A549 (cell line): ENCODE results near the gene PNISR. TPM values are rescaled to one million over a fixed set of nuclear protein-coding genes. Genes with fewer than 3 reads are reported as not detected.

Experiments
- ATAC-seq, 2 experiments: fragments of 200-7000 bp in 1 of 2; fragments of >200 bp in 1 of 2; cut with Nextera tagmentation in 1 of 2; cut with Tn5 transposase in 1 of 2; 3 replicates each; pipeline versions ENCODE4 v1.8.0 to v1.9.1; 2018 to 2020; ENCODE audit warnings: mild to moderate bottlenecking in 1 of 2, moderate library complexity in 1 of 2
- CTCF ChIA-PET: fragments of 300-600 bp; sonication (Branson Sonifier 250); formaldehyde crosslinking; extraction: SDS; loops from one replicate; lab custom pipeline; 2021; ENCODE audit warnings: antibody characterized with exemption, inconsistent platforms; lab: Yijun Ruan, JAX
- POLR2A ChIA-PET: fragments of 350-600 bp; formaldehyde crosslinking; extraction: SDS; loops from one replicate; lab custom pipeline; 2021; ENCODE audit warnings: antibody characterized with exemption, inconsistent platforms; lab: Yijun Ruan, JAX
- DNase-seq, 2 experiments: peaks; one replicate each; pipeline versions ENCODE4 v3.0.0 to v3.0.0-alpha.2; 2011 to 2016; ENCODE audit warnings: low read depth in 1 of 2, low spot score in 1 of 2
- FAIRE-seq: peaks from 2 replicates; lab custom pipeline; 2011; peaks lifted over from hg19 to GRCh38; lab: Jason Lieb, UNC
- H3K27ac ChIP-seq, 2 experiments: fragments of >200 bp; sonication (Bioruptor Twin); formaldehyde crosslinking; 3 replicates each; pipeline ENCODE4 v1.5.1; 2016 to 2017
- H3K4me1 ChIP-seq: fragments of >200 bp; sonication (Bioruptor Twin); formaldehyde crosslinking; 3 replicates; pipeline ENCODE4 v1.6.1; 2016
- H3K4me2 ChIP-seq: fragments of >200 bp; sonication (Bioruptor Twin); formaldehyde crosslinking; 3 replicates; pipeline ENCODE4 v1.6.1; 2016
- H3K4me3 ChIP-seq: fragments of >200 bp; sonication (Bioruptor Twin); formaldehyde crosslinking; 3 replicates; pipeline ENCODE4 v1.5.1; 2016
- H3K9me3 ChIP-seq: fragments of >200 bp; sonication (Bioruptor Twin); formaldehyde crosslinking; 3 replicates; pipeline ENCODE4 v1.6.1; 2016
- ATOH8 ChIP-seq: fragments of 250-450 bp; sonication (Bioruptor Pico); IDR thresholded peaks from 2 replicates; pipeline ENCODE4 v1.5.0; 2020; ENCODE audit warnings: low read depth, mild to moderate bottlenecking, moderate library complexity
- CHD2 ChIP-seq: fragments of 150-350 bp; IDR thresholded peaks from 2 replicates; pipeline ENCODE4 v1.6.1; 2014; ENCODE audit warnings: low read length; ENCODE audit not compliant: partially characterized antibody
- EHMT2 ChIP-seq: fragments of 200-600 bp; sonication (generic); IDR thresholded peaks from 2 replicates; pipeline ENCODE4 v1.6.1; 2016; ENCODE audit warnings: antibody characterized with exemption, low read depth, mild to moderate bottlenecking, moderate library complexity
- ESRRA ChIP-seq: fragments of 150-350 bp; IDR thresholded peaks from 2 replicates; pipeline ENCODE4 v1.6.1; 2014; ENCODE audit warnings: mild to moderate bottlenecking, low read length, borderline replicate concordance
- FOSB ChIP-seq: fragments of 250-450 bp; sonication (Bioruptor Pico); IDR thresholded peaks from 2 replicates; pipeline ENCODE4 v1.5.0; 2020; ENCODE audit warnings: mild to moderate bottlenecking, moderate library complexity
- FOSL2 ChIP-seq, 2 experiments: fragments of 450-650 bp in 1 of 2; fragments of >200 bp in 1 of 2; sonication (Bioruptor Twin) in 1 of 2; formaldehyde crosslinking; IDR thresholded peaks; 2 replicates each; pipeline versions ENCODE4 v1.5.0 to v1.6.1; 2016 to 2020; ENCODE audit warnings: mild to moderate bottlenecking in 1 of 2, moderate library complexity in 1 of 2
- HDAC2 ChIP-seq: fragments of 200-600 bp; sonication (generic); IDR thresholded peaks from 2 replicates; pipeline ENCODE4 v1.6.1; 2016
- HES2 ChIP-seq: fragments of >200 bp; sonication (Bioruptor Twin); formaldehyde crosslinking; IDR thresholded peaks from 2 replicates; pipeline ENCODE4 v1.6.1; 2016
- HOXB5 ChIP-seq: fragments of 250-450 bp; sonication (Bioruptor Pico); IDR thresholded peaks from 2 replicates; pipeline ENCODE4 v1.5.0; 2020; ENCODE audit warnings: mild to moderate bottlenecking, moderate library complexity
- JUNB ChIP-seq: fragments of >200 bp; sonication (Bioruptor Twin); formaldehyde crosslinking; IDR thresholded peaks from 2 replicates; pipeline ENCODE4 v1.6.1; 2016
- KDM1A ChIP-seq: fragments of 200-600 bp; sonication (generic); IDR thresholded peaks from 2 replicates; pipeline ENCODE4 v1.6.1; 2016; ENCODE audit warnings: low read depth, mild to moderate bottlenecking
- MAZ ChIP-seq: fragments of 150-350 bp; IDR thresholded peaks from 2 replicates; pipeline ENCODE4 v1.6.1; 2014; ENCODE audit warnings: antibody characterized with exemption, low read depth, low read length, borderline replicate concordance
- NFE2L2 ChIP-seq: fragments of 150-350 bp; conservative IDR thresholded peaks from 2 replicates; pipeline ENCODE4 v1.6.1; 2014; ENCODE audit warnings: low read length
- PHF8 ChIP-seq: fragments of 200-600 bp; sonication (generic); IDR thresholded peaks from 2 replicates; pipeline ENCODE4 v1.6.1; 2016; ENCODE audit warnings: low read depth, mild to moderate bottlenecking, antibody characterized with exemption, moderate library complexity, borderline replicate concordance
- RCOR1 ChIP-seq: fragments of 150-350 bp; IDR thresholded peaks from 2 replicates; pipeline ENCODE4 v1.6.1; 2014; ENCODE audit warnings: antibody characterized with exemption, low read length, low read depth
- RNF2 ChIP-seq: fragments of 200-600 bp; sonication (generic); IDR thresholded peaks from 2 replicates; pipeline ENCODE4 v1.6.1; 2016; ENCODE audit warnings: low read depth, mild to moderate bottlenecking, antibody characterized with exemption, moderate library complexity, borderline replicate concordance
- SMC3 ChIP-seq: fragments of >200 bp; sonication (Bioruptor Twin); formaldehyde crosslinking; IDR thresholded peaks from 3 replicates; pipeline ENCODE4 v1.6.1; 2018; ENCODE audit warnings: inconsistent platforms
- TP53 ChIP-seq: fragments of 250-450 bp; sonication (Bioruptor Pico); IDR thresholded peaks from 2 replicates; pipeline ENCODE4 v1.5.0; 2021; ENCODE audit warnings: mild to moderate bottlenecking, moderate library complexity
- ZNF302 ChIP-seq: fragments of 250-450 bp; sonication (Bioruptor Pico); IDR thresholded peaks from 2 replicates; pipeline ENCODE4 v1.9.0; 2021; ENCODE audit warnings: inconsistent platforms, mild to moderate bottlenecking, moderate library complexity
- WGBS: methylation state at CpG from one replicate; pipeline ENCODE4 v1.1.6; 2017; ENCODE audit errors: missing lambda C conversion rate; 5-methylcytosine and 5-hydroxymethylcytosine counted together
- polyA plus RNA-seq, 4 experiments: library from polyadenylated mRNA; depleted of rRNA in 3 of 4; stranded (reverse); fragments of >200 nt; fragmentation: RNase III in 1 of 4; extraction: RNeasy Plus Mini Kit Qiagen cat#74134 plus additional on column Dnase treatment in 1 of 4; gene quantifications; 2 replicates in 3 of 4; 3 replicates in 1 of 4; pipeline ENCODE4 v1.2.3, GENCODE V29; 2011 to 2017
- TF ChIP-seq, protein P1 (sequence below): fragments of >200 bp; sonication (Bioruptor Twin); formaldehyde crosslinking; IDR thresholded peaks from 3 replicates; pipeline ENCODE4 v1.6.1; 2016

Gene PNISR
- polyA plus RNA-seq, 2 of the 4 experiments (the other 2 are of a cell fraction), result 51.5 to 53.7 TPM

DNA sequence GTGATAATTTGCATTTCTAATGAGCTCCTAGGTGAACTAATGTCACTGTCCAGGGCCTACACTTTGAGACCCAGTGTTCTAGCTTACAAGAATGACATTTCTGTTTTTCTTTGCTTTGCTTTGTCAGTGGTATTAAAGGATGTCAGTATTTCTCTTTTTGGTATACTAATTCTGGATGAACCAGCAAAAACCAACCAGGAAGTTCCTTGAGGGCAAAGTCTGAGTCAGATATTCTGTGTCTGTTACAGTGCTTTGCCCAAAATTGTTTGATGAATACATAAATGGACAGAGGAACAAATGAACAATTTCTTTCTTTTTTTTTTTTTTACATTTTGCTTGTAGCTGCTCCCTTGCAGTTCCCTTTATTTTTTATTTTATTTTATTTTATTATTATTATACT lies 46.5 kb downstream of the PNISR start (continued):
- TF ChIP-seq RCOR1, result no peak
- TF ChIP-seq CHD2, result no peak
- no peak for TF ChIP-seq HDAC2

DNA sequence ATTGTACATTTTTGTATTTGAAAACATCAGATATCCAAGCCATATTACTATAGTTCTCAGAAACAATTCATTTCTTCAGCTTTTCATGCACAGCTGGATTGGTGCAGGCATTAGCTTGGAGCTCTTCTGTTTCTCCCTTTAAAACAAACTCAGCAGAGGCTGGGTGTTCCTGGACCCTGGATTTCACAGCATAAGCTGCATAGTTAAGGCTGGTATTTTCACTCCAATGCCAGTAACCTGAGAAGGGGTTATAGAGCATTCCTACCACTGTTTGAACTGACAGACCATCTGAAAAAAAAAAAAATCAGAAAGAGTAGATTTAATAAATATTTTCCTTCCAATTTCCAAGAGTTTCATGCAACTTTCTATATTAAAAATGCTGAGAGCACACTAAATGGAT lies 55.6 kb downstream of the PNISR start:
- ChIA-PET POLR2A (no interaction called here), CTCF (no interaction called here)
- ATAC-seq, result no peak
- Histone ChIP-seq H3K4me2 (no peak overlapping the region), H3K9me3 (no peaks in the 10 kb centered on the region), H3K4me3 (no peak overlapping the region), H3K27ac (no peak overlapping the region), H3K4me1 (no peaks in the 10 kb centered on the region)
- no peak for DNase-seq
- FAIRE-seq, result no peak
- no peak for TF ChIP-seq SMC3
- no peak for TF ChIP-seq HES2
- TF ChIP-seq, protein P1, sequence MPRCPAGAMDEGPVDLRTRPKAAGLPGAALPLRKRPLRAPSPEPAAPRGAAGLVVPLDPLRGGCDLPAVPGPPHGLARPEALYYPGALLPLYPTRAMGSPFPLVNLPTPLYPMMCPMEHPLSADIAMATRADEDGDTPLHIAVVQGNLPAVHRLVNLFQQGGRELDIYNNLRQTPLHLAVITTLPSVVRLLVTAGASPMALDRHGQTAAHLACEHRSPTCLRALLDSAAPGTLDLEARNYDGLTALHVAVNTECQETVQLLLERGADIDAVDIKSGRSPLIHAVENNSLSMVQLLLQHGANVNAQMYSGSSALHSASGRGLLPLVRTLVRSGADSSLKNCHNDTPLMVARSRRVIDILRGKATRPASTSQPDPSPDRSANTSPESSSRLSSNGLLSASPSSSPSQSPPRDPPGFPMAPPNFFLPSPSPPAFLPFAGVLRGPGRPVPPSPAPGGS, result no peak
- TF ChIP-seq KDM1A, result no peak
- no peak for TF ChIP-seq TP53
- no peak for TF ChIP-seq ZNF302 (CRISPR knock-in tag)
- no peak for TF ChIP-seq NFE2L2
- no peak for TF ChIP-seq RNF2
- TF ChIP-seq HOXB5, result no peak

GRCh38 chr6:99366852-99367251 lies 58.3 kb downstream of the PNISR start:
- no peak for DNase-seq
- Histone ChIP-seq H3K27ac (no peak overlapping the region), H3K4me3 (no peak overlapping the region), H3K4me2 (no peak overlapping the region), H3K4me1 (no peaks in the 10 kb centered on the region)
- ChIA-PET CTCF (interaction anchor here (1.1 kb wide), 1 partner anchor 36 kb away, joined by 3 read pairs; no protein-coding TSS in a partner anchor), POLR2A (no interaction called here)
- 95% methylated on average over 2 of the region's 2 CpGs for WGBS
- TF ChIP-seq ATOH8 (CRISPR knock-in tag), result no peak
- TF ChIP-seq RCOR1, result no peak
- TF ChIP-seq, all 56 proteins: peak for 0
- ATAC-seq (no peak), FAIRE-seq (no peak)
- no peaks in the 10 kb centered on the region for H3K9me3 ChIP-seq

- TF ChIP-seq JUNB (no peak), PHF8 (no peak), KDM1A (no peak), EHMT2 (no peak), FOSL2 (IDR thresholded peaks at IDR 0.05) (no peak), FOSL2 (CRISPR knock-in tag; IDR thresholded peaks at IDR 0.05) (no peak), RNF2 (no peak), FOSB (CRISPR knock-in tag) (no peak), MAZ (no peak), ESRRA (no peak)
- TF ChIP-seq, all 56 proteins: peak for 0
- ChIA-PET CTCF (no interaction called here), POLR2A (no interaction called here)
- Histone ChIP-seq H3K27ac (no peak overlapping the region), H3K4me1 (no peaks in the 10 kb centered on the region), H3K9me3 (no peaks in the 10 kb centered on the region), H3K4me2 (no peak overlapping the region), H3K4me3 (no peak overlapping the region)
- 61% methylated on average over 5 of the region's 5 CpGs for WGBS
- ATAC-seq, result no peak
- DNase-seq, result no peak
- FAIRE-seq, result no peak
Observed at GRCh38 chr6:99364026-99364425, 61.1 kb downstream of the PNISR start.
